Endothelial cell of umbilical vein (primary cell): ENCODE data around the gene MAD2L2. TPM values are rescaled to one million over a fixed set of nuclear protein-coding genes. Genes with fewer than 3 reads are reported as not detected.

Experiments used
- BruUV-seq: library from RNA; stranded (reverse); fragments of 400-500 nt; replicated peaks from 2 replicates; lab custom pipeline; 2021; lab: Mats Ljungman, UMichigan
- CTCF ChIA-PET: fragments of 300-600, 350-600 bp; sonication (Branson Sonifier 250); formaldehyde crosslinking; loops from one replicate; lab custom pipeline; 2021; ENCODE audit warnings: antibody characterized with exemption, inconsistent platforms; lab: Charles Lee
- POLR2A ChIA-PET: fragments of 300-600, 350-600 bp; sonication (Branson Sonifier 250); formaldehyde crosslinking; loops from one replicate; lab custom pipeline; 2021; ENCODE audit warnings: antibody characterized with exemption, inconsistent platforms; lab: Charles Lee
- DNase-seq: peaks from one replicate; pipeline ENCODE4 v3.0.0-alpha.2; 2011; ENCODE audit warnings: low read depth, low spot score
- FAIRE-seq: peaks from 2 replicates; lab custom pipeline; 2011; peaks lifted over from hg19 to GRCh38; lab: Jason Lieb, UNC
- H2AFZ ChIP-seq: 2 replicates; pipeline ENCODE4 v1.6.0; 2012; ENCODE audit warnings: low read depth, low read length, control low read depth, inconsistent platforms
- H3K27ac ChIP-seq: 2 replicates; pipeline ENCODE4 v1.5.1; 2011; ENCODE audit warnings: low read depth, mild to moderate bottlenecking, control low read depth, low read length, moderate library complexity; ENCODE audit not compliant: insufficient read depth
- H3K27me3 ChIP-seq, 2 experiments: 2 replicates each; pipeline versions ENCODE4 v1.6.0 to v1.6.1; 2011; ENCODE audit warnings: low read length in 2 of 2, mixed read lengths in 1 of 2; ENCODE audit not compliant: control insufficient read depth in 2 of 2, insufficient read depth in 2 of 2
- H3K36me3 ChIP-seq, 2 experiments: 2 replicates in 1 of 2; 3 replicates in 1 of 2; pipeline ENCODE4 v1.5.1; 2011; ENCODE audit warnings: low read length in 2 of 2, mild to moderate bottlenecking in 1 of 2, moderate library complexity in 1 of 2; ENCODE audit not compliant: control insufficient read depth in 2 of 2, insufficient read depth in 2 of 2; ENCODE audit errors: extremely low read depth in 1 of 2
- H3K4me1 ChIP-seq: 3 replicates; pipeline ENCODE4 v1.5.1; 2011; ENCODE audit warnings: mild to moderate bottlenecking, low read length; ENCODE audit not compliant: control insufficient read depth, insufficient read depth; ENCODE audit errors: extremely low read depth
- H3K4me2 ChIP-seq: 2 replicates; pipeline ENCODE4 v1.6.1; 2011; ENCODE audit warnings: low read length, control low read depth, mixed read lengths; ENCODE audit not compliant: insufficient read depth
- H3K4me3 ChIP-seq, 3 experiments: fragments of 200-600 bp in 1 of 3; sonication (generic), shearing (Covaris generic) in 1 of 3; replicated peaks in 1 of 3; 2 replicates each; pipeline ENCODE4 v1.5.1; 2011 to 2016; ENCODE audit warnings: control low read depth in 3 of 3, low read length in 3 of 3, mild to moderate bottlenecking in 2 of 3, inconsistent platforms in 1 of 3, low read depth in 1 of 3, moderate library complexity in 1 of 3; ENCODE audit not compliant: insufficient read depth in 1 of 3
- H3K79me2 ChIP-seq: 2 replicates; pipeline ENCODE4 v1.6.0; 2012; ENCODE audit warnings: low read length, inconsistent platforms; ENCODE audit not compliant: control insufficient read depth, insufficient read depth
- H3K9ac ChIP-seq: replicated peaks from 2 replicates; pipeline ENCODE3; 2011; ENCODE audit warnings: low read length, control low read depth; ENCODE audit not compliant: insufficient read depth; ENCODE audit errors: extremely low read depth
- H3K9me1 ChIP-seq: replicated peaks from 3 replicates; pipeline ENCODE4 v1.6.0; 2011; ENCODE audit warnings: mild to moderate bottlenecking, low read length; ENCODE audit not compliant: control insufficient read depth, insufficient read depth; ENCODE audit errors: extremely low read depth
- H3K9me3 ChIP-seq: replicated peaks from 2 replicates; pipeline ENCODE4 v1.5.1; 2012; ENCODE audit warnings: low read length, inconsistent platforms; ENCODE audit not compliant: control insufficient read depth, insufficient read depth
- H4K20me1 ChIP-seq: replicated peaks from 2 replicates; pipeline ENCODE3; 2011; ENCODE audit warnings: mild to moderate bottlenecking, low read length; ENCODE audit not compliant: control insufficient read depth, insufficient read depth; ENCODE audit errors: extremely low read depth
- EZH2 ChIP-seq: IDR thresholded peaks from 2 replicates; pipeline ENCODE4 v1.6.1; 2012; ENCODE audit warnings: borderline replicate concordance, low read depth, mild to moderate bottlenecking, moderate library complexity, low read length, inconsistent platforms; ENCODE audit not compliant: severe bottlenecking
- FOS ChIP-seq: IDR thresholded peaks from 2 replicates; pipeline ENCODE4 v1.6.1; 2011; ENCODE audit warnings: mild to moderate bottlenecking, low read length, moderate library complexity, borderline replicate concordance; ENCODE audit not compliant: insufficient read depth
- GATA2 ChIP-seq: IDR thresholded peaks from 2 replicates; pipeline ENCODE4 v1.7.0; 2011; ENCODE audit warnings: low read depth, mild to moderate bottlenecking, moderate library complexity, mixed read lengths, low read length; ENCODE audit not compliant: insufficient read length, insufficient read depth
- JUN ChIP-seq: IDR thresholded peaks from 2 replicates; pipeline ENCODE4 v1.6.1; 2011; ENCODE audit warnings: borderline replicate concordance, low read depth; ENCODE audit not compliant: insufficient read length, insufficient read depth
- MYC ChIP-seq: IDR thresholded peaks from one replicate; pipeline ENCODE4 v1.6.1; 2011; ENCODE audit warnings: mild to moderate bottlenecking, low read depth, low read length
- POLR2A ChIP-seq: IDR thresholded peaks from 2 replicates; pipeline ENCODE4 v1.6.1; 2012; ENCODE audit warnings: low read depth, mild to moderate bottlenecking, control low read depth, low read length
- POLR2AphosphoS5 ChIP-seq: IDR thresholded peaks from 2 replicates; pipeline ENCODE4 v1.6.1; 2012; ENCODE audit warnings: low read depth, mild to moderate bottlenecking, control low read depth, low read length, moderate library complexity; ENCODE audit not compliant: insufficient read depth
- dilution Hi-C: fragments of 300-500 bp; cut with MboI; formaldehyde crosslinking; loops from one replicate; pipeline ENCODE4 v1.15.0; 2019; ENCODE audit warnings: low sequenced_read_pairs; ENCODE audit not compliant: extremely low pct_ligation_motif_present
- intact Hi-C: fragments of 100-400 bp; cut with micrococcal nuclease; formaldehyde crosslinking; loops from one replicate; pipeline ENCODE4 v1.10.0; 2022
- polyA plus RNA-seq, 4 experiments: library from polyadenylated mRNA; depleted of rRNA in 3 of 4; stranded (reverse) in 3 of 4; unstranded in 1 of 4; fragments of >200 nt; gene quantifications; 2 replicates each; pipeline versions ENCODE4 v1.2.1 to v1.2.3, GENCODE V29; 2011 to 2012; ENCODE audit warnings: missing spikeins in 1 of 4
- total RNA-seq: library from RNA; stranded (reverse); gene quantifications from 2 replicates; pipeline ENCODE4 v1.2.3, GENCODE V29; 2021
- TF ChIP-seq, protein P1 (sequence below): IDR thresholded peaks from 2 replicates; pipeline ENCODE4 v1.6.1; 2011; ENCODE audit not compliant: insufficient read depth, insufficient read length
- TF ChIP-seq, protein P2 (sequence below), 2 donors: IDR thresholded peaks; 1 replicate in 1 of 2; 2 replicates in 1 of 2; pipeline ENCODE4 v1.5.1; 2011; ENCODE audit warnings: low read length in 2 of 2, mild to moderate bottlenecking in 2 of 2, moderate library complexity in 2 of 2, control low read depth in 1 of 2, inconsistent platforms in 1 of 2, low read depth in 1 of 2; ENCODE audit not compliant: insufficient read depth in 1 of 2; ENCODE audit errors: extremely low read depth in 1 of 2

MAD2L2 gene
- total and polyA plus RNA-seq, 2 donors (not counting 3 experiments of a cell fraction or from before 2014, with no cell fraction given): 35.9 to 74.2 TPM

DNA sequence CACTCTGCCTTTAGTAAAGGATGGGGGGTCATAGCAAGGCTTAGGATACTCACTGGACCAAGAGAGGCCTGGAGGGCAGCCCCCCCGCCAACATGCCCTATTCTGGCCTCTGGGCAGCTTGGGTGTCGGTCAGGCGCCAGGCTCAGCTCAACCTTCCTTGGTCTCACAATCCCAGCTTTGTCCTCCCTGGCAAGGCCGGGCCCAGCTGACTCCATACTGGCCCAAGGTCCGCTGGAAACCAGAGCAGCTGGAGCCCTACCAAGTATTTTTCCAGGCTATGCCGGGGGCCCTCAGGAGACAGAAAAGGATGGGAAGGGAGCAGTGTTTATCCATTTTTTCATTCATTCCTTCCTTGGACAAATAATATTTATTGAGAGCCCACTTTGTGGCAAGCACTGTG, 32.9 kb downstream of the MAD2L2 start:
- BruUV-seq: no TSS peak
- dilution Hi-C loops: no loop called here
- CTCF ChIA-PET: interaction anchor here (0.9 to 12.8 kb wide), 4 partner anchors 16 to 611 kb away, joined by 3 to 373 read pairs (median 90); partner anchors contain the start of gene FBXO6
- H3K4me3 ChIP-seq: no peak overlapping the region
- no peaks in the 10 kb centered on the region for H3K36me3 ChIP-seq
- FAIRE-seq: no peak
- H3K27me3 ChIP-seq: no peaks in the 10 kb centered on the region
- H3K4me1 ChIP-seq: no peaks in the 10 kb centered on the region
- no peaks in the 10 kb centered on the region for H3K79me2 ChIP-seq
- H4K20me1 ChIP-seq: no peaks in the 10 kb centered on the region
- TF ChIP-seq, protein P1, sequence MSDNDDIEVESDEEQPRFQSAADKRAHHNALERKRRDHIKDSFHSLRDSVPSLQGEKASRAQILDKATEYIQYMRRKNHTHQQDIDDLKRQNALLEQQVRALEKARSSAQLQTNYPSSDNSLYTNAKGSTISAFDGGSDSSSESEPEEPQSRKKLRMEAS: no peak
- TF ChIP-seq MYC (no peak), FOS (no peak), JUN (no peak), POLR2A (no peak), POLR2AphosphoS5 (no peak), EZH2 (no peak), GATA2 (no peak)
- TF ChIP-seq, protein P2, sequence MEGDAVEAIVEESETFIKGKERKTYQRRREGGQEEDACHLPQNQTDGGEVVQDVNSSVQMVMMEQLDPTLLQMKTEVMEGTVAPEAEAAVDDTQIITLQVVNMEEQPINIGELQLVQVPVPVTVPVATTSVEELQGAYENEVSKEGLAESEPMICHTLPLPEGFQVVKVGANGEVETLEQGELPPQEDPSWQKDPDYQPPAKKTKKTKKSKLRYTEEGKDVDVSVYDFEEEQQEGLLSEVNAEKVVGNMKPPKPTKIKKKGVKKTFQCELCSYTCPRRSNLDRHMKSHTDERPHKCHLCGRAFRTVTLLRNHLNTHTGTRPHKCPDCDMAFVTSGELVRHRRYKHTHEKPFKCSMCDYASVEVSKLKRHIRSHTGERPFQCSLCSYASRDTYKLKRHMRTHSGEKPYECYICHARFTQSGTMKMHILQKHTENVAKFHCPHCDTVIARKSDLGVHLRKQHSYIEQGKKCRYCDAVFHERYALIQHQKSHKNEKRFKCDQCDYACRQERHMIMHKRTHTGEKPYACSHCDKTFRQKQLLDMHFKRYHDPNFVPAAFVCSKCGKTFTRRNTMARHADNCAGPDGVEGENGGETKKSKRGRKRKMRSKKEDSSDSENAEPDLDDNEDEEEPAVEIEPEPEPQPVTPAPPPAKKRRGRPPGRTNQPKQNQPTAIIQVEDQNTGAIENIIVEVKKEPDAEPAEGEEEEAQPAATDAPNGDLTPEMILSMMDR (IDR thresholded peaks at IDR 0.05; ENCODE audit: extremely low read depth in 1 of 2, insufficient read depth in 1 of 2, low read depth in 1 of 2, low read length in 2 of 2): no peak
- no peak overlapping the region for H3K27ac ChIP-seq
- no peak overlapping the region for H2AFZ ChIP-seq
- POLR2A ChIA-PET: interaction anchor here (1.3 kb wide), 1 partner anchor 260 kb away, joined by 3 read pairs; no protein-coding TSS in a partner anchor
- no peak for DNase-seq
- H3K4me2 ChIP-seq: no peak overlapping the region
- no peaks in the 10 kb centered on the region for H3K9me3 ChIP-seq
- H3K9me1 ChIP-seq: no peaks in the 10 kb centered on the region
- no peak overlapping the region for H3K9ac ChIP-seq
- intact Hi-C loops: no loop called here
